Caco-2 (cell line): Measurements from ENCODE around the gene RAB22A. TPM values are rescaled to one million over a fixed set of nuclear protein-coding genes. Genes with fewer than 3 reads are reported as not detected.

Experiments
- BruUV-seq: library from RNA; stranded (reverse); fragments of 400-500 nt; replicated peaks from 2 replicates; lab custom pipeline; 2021; lab: Mats Ljungman, UMichigan
- CTCF ChIA-PET: fragments of 300-600 bp; sonication (Branson Sonifier 250); formaldehyde crosslinking; loops from one replicate; lab custom pipeline; 2022; ENCODE audit warnings: antibody characterized with exemption; lab: Charles Lee
- POLR2A ChIA-PET: fragments of 300-600 bp; sonication (Branson Sonifier 250); formaldehyde crosslinking; loops from one replicate; lab custom pipeline; 2022; ENCODE audit warnings: antibody characterized with exemption; lab: Charles Lee
- DNase-seq, 2 experiments: peaks; one replicate each; pipeline versions ENCODE4 v3.0.0 to v3.0.0-alpha.2; 2020 to 2022
- H3K27me3 ChIP-seq: replicated peaks from 2 replicates; pipeline ENCODE4 v1.6.0; 2011; ENCODE audit warnings: low read length; ENCODE audit not compliant: control insufficient read depth, insufficient read depth
- H3K36me3 ChIP-seq: 2 replicates; pipeline ENCODE4 v1.5.1; 2011; ENCODE audit warnings: low read length; ENCODE audit not compliant: control insufficient read depth, insufficient read depth
- H3K4me1 ChIP-seq: fragments of 250-450 bp; sonication (Bioruptor Pico); 2 replicates; pipeline ENCODE4 v1.5.1; 2020; ENCODE audit warnings: mild to moderate bottlenecking
- H3K4me3 ChIP-seq: 2 replicates; pipeline ENCODE4 v1.5.1; 2011; ENCODE audit warnings: low read depth, mild to moderate bottlenecking, control low read depth, low read length
- H3K9me3 ChIP-seq: fragments of 250-450 bp; sonication (Bioruptor Pico); 2 replicates; pipeline ENCODE4 v1.5.1; 2020; ENCODE audit warnings: mild to moderate bottlenecking, moderate library complexity
- H3K27ac Mint-ChIP-seq: one replicate; pipeline ENCODE4 v1.8.0; 2022; ENCODE audit warnings: mixed read lengths; ENCODE audit not compliant: unreplicated experiment
- H3K27me3 Mint-ChIP-seq: one replicate; pipeline ENCODE4 v1.8.0; 2022; ENCODE audit warnings: mixed read lengths; ENCODE audit not compliant: insufficient read depth, unreplicated experiment
- H3K36me3 Mint-ChIP-seq: one replicate; pipeline ENCODE4 v1.8.0; 2022; ENCODE audit warnings: mild to moderate bottlenecking, mixed read lengths; ENCODE audit not compliant: insufficient read depth, unreplicated experiment
- H3K4me1 Mint-ChIP-seq: one replicate; pipeline ENCODE4 v1.8.0; 2022; ENCODE audit warnings: low read depth, mixed read lengths; ENCODE audit not compliant: unreplicated experiment
- H3K4me3 Mint-ChIP-seq: one replicate; pipeline ENCODE4 v1.8.0; 2022; ENCODE audit warnings: mild to moderate bottlenecking, moderate library complexity, mixed read lengths; ENCODE audit not compliant: unreplicated experiment
- H3K9me3 Mint-ChIP-seq: one replicate; pipeline ENCODE4 v1.8.0; 2022; ENCODE audit warnings: mixed read lengths; ENCODE audit not compliant: unreplicated experiment
- intact Hi-C: fragments of 100-400 bp; cut with micrococcal nuclease; formaldehyde crosslinking; loops from one replicate; pipeline ENCODE4 v1.10.0; 2022; ENCODE audit not compliant: unreplicated experiment
- total RNA-seq: library from RNA; stranded (reverse); gene quantifications from 2 replicates; pipeline ENCODE4 v1.2.3, GENCODE V29; 2022
- TF ChIP-seq, protein P1 (sequence below), 2 experiments: fragments of 200-600 bp in 1 of 2; IDR thresholded peaks; 1 replicate in 1 of 2; 2 replicates in 1 of 2; pipeline versions ENCODE4 v1.5.1 to v1.8.0; 2011 to 2022; ENCODE audit warnings: antibody characterized with exemption in 1 of 2, control low read depth in 1 of 2, inconsistent platforms in 1 of 2, low read depth in 1 of 2, low read length in 1 of 2, mild to moderate bottlenecking in 1 of 2, moderate library complexity in 1 of 2; ENCODE audit not compliant: insufficient read depth in 1 of 2, severe bottlenecking in 1 of 2, unreplicated experiment in 1 of 2

The RAB22A gene
- total RNA-seq, 1 experiment from 2014 or later, result 24.1 TPM

DNA sequence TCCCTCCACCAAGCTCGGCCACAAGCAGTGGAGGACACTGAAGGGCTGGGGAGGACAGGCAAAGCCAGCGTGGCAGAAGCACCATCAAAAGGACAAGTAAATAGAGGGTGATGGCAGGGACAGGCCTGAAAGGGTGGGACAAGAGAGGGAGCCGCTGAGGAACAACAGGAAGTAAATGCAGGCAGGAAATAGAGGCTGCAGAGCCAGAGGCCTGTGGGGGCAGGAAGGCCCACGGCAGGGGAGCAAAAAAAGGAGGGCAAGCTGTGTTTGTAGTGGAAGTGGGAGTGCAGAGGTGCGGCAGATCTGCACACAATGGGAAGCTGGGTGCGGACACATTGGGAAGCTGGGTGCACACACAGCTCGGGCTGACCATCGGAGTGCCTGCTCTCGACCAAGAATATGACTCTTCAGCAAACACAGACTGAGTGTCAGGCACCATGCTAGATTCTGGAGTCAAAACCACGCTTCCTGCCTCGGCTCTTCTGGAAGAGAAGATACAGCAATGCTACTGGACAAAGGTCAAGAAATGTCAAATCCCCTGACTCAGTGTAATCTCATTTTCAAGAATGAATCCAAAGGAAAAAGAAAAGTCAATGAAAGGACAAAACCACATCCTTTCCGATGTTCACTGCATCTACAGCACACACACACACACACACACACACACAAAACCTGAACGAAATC lies 40.4 kb upstream of the RAB22A start:
- peaks cover 6% of the 10 kb centered on the region for H3K9me3 Mint-ChIP-seq
- no TSS peak for BruUV-seq

DNA sequence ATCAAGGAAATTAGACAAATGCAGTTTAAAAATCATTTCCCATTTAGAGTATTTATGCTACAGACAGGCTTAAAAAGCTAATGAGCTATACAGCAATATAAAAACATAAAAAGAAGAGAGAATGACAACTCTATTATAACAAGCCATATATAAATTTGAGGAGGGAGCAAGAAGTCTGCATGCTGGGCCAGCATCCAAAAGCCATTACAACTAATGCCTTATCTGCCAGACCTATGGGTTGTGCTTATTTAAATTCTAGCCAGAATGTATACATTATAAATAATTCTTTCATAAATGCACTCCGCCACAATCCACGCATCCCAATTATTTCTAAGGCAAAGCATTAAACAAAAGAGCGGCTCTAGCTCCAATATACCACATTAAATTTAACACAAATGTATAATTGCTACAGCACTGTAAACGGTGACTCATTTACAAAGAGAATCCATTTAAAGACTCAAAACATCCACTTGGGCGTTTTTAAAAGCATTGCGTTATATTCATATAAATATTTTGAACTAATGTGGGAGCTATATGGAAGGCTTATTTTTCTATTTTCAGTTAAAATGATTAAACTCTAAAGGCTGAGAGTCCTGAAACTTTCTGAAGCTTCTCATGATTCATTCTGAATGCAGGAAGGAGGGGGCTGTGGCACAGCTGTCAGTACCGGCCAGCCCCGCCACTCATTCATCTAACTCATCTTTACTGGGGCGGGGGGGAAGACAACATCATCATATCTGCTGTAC lies 37.7 kb upstream of the RAB22A start:
- H3K36me3 ChIP-seq, result no peaks in the 10 kb centered on the region
- BruUV-seq, result no TSS peak
- DNase-seq, result no peak
- TF ChIP-seq, protein P1, sequence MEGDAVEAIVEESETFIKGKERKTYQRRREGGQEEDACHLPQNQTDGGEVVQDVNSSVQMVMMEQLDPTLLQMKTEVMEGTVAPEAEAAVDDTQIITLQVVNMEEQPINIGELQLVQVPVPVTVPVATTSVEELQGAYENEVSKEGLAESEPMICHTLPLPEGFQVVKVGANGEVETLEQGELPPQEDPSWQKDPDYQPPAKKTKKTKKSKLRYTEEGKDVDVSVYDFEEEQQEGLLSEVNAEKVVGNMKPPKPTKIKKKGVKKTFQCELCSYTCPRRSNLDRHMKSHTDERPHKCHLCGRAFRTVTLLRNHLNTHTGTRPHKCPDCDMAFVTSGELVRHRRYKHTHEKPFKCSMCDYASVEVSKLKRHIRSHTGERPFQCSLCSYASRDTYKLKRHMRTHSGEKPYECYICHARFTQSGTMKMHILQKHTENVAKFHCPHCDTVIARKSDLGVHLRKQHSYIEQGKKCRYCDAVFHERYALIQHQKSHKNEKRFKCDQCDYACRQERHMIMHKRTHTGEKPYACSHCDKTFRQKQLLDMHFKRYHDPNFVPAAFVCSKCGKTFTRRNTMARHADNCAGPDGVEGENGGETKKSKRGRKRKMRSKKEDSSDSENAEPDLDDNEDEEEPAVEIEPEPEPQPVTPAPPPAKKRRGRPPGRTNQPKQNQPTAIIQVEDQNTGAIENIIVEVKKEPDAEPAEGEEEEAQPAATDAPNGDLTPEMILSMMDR (IDR thresholded peaks at IDR 0.05; ENCODE audit: insufficient read depth in 1 of 2, low read depth in 1 of 2, low read length in 1 of 2, severe bottlenecking in 1 of 2, unreplicated experiment in 1 of 2), result no peak
- no peak overlapping the region for H3K4me3 Mint-ChIP-seq
- no peaks in the 10 kb centered on the region for H3K27me3 Mint-ChIP-seq
- ChIA-PET POLR2A (no interaction called here), CTCF (no interaction called here)
- H3K4me1 Mint-ChIP-seq, result peaks cover 13% of the 10 kb centered on the region
- H3K4me1 ChIP-seq, result no peaks in the 10 kb centered on the region
- no peak overlapping the region for H3K4me3 ChIP-seq
- H3K27ac Mint-ChIP-seq, result no peak overlapping the region
- H3K9me3 Mint-ChIP-seq, result peaks cover 14% of the 10 kb centered on the region
- intact Hi-C loops, result no loop called here
- no peaks in the 10 kb centered on the region for H3K27me3 ChIP-seq
- peaks cover 3% of the 10 kb centered on the region; the same call in 1 of the 2 replicates for H3K9me3 ChIP-seq
- no peaks in the 10 kb centered on the region for H3K36me3 Mint-ChIP-seq

More for the DNA sequence above, 40.4 kb upstream of the RAB22A start:
- Mint-ChIP-seq H3K36me3 (no peaks in the 10 kb centered on the region), H3K4me1 (peaks cover 13% of the 10 kb centered on the region), H3K27me3 (no peaks in the 10 kb centered on the region), H3K4me3 (no peak overlapping the region), H3K27ac (no peak overlapping the region)
- ChIA-PET POLR2A (interaction anchor here (0.6 kb wide), 1 partner anchor 1013 kb away, joined by 3 read pairs; no protein-coding TSS in a partner anchor), CTCF (no interaction called here)
- H3K9me3 ChIP-seq, result no peaks in the 10 kb centered on the region; the same call in 1 of the 2 replicates
- H3K36me3 ChIP-seq, result no peaks in the 10 kb centered on the region
- no peaks in the 10 kb centered on the region for H3K27me3 ChIP-seq
- TF ChIP-seq, protein P1 (IDR thresholded peaks at IDR 0.05; ENCODE audit: insufficient read depth in 1 of 2, low read depth in 1 of 2, low read length in 1 of 2, severe bottlenecking in 1 of 2, unreplicated experiment in 1 of 2), result no peak
- H3K4me1 ChIP-seq, result no peaks in the 10 kb centered on the region
- intact Hi-C loops, result no loop called here
- DNase-seq, result no peak
- H3K4me3 ChIP-seq, result no peak overlapping the region

DNA sequence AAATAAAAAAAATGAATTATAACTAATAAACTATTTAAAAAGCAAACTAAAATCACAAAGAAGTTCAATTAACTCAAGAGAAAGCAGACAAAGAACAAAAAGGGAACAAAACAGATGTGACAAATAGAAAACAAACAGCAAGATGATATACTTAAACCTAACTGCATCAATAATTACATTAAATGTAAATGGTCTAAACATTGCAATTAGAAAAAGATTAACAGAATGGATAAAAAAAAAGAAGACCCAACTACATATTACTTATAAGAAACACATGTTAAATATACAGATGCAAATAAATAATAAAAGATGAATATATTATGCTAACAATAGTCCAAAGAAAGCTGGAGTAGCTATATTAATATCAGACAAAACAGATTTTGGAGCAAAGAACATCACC lies 35.1 kb upstream of the RAB22A start:
- no TSS peak for BruUV-seq
- H3K4me3 Mint-ChIP-seq, result no peak overlapping the region
- TF ChIP-seq, protein P1 (IDR thresholded peaks at IDR 0.05; ENCODE audit: insufficient read depth in 1 of 2, low read depth in 1 of 2, low read length in 1 of 2, severe bottlenecking in 1 of 2, unreplicated experiment in 1 of 2), result no peak
- Histone ChIP-seq H3K27me3 (no peaks in the 10 kb centered on the region), H3K4me3 (no peak overlapping the region), H3K9me3 (peaks cover 3% of the 10 kb centered on the region; the same call in 1 of the 2 replicates), H3K36me3 (no peaks in the 10 kb centered on the region), H3K4me1 (no peaks in the 10 kb centered on the region)
- no peaks in the 10 kb centered on the region for H3K36me3 Mint-ChIP-seq
- no peak for DNase-seq
- POLR2A ChIA-PET, result no interaction called here
- H3K9me3 Mint-ChIP-seq, result peaks cover 14% of the 10 kb centered on the region
- H3K27me3 Mint-ChIP-seq, result no peaks in the 10 kb centered on the region
- intact Hi-C loops, result no loop called here
- H3K4me1 Mint-ChIP-seq, result no peaks in the 10 kb centered on the region
- CTCF ChIA-PET, result no interaction called here
- H3K27ac Mint-ChIP-seq, result no peak overlapping the region
